DMS 273 (cell line): Measurements from ENCODE around the gene TNFAIP8L3.
"Not testable (repeated sequence)": the region's sequence is repeated elsewhere in the genome, so short reads cannot be mapped to it uniquely, and the experiment has no call there.

ENCODE experiments used
- DNase-seq: peaks from one replicate; lab custom pipeline; 2025; ENCODE audit not compliant: unreplicated experiment; lab: John Stamatoyannopoulos, UW

TNFAIP8L3 gene

DNA sequence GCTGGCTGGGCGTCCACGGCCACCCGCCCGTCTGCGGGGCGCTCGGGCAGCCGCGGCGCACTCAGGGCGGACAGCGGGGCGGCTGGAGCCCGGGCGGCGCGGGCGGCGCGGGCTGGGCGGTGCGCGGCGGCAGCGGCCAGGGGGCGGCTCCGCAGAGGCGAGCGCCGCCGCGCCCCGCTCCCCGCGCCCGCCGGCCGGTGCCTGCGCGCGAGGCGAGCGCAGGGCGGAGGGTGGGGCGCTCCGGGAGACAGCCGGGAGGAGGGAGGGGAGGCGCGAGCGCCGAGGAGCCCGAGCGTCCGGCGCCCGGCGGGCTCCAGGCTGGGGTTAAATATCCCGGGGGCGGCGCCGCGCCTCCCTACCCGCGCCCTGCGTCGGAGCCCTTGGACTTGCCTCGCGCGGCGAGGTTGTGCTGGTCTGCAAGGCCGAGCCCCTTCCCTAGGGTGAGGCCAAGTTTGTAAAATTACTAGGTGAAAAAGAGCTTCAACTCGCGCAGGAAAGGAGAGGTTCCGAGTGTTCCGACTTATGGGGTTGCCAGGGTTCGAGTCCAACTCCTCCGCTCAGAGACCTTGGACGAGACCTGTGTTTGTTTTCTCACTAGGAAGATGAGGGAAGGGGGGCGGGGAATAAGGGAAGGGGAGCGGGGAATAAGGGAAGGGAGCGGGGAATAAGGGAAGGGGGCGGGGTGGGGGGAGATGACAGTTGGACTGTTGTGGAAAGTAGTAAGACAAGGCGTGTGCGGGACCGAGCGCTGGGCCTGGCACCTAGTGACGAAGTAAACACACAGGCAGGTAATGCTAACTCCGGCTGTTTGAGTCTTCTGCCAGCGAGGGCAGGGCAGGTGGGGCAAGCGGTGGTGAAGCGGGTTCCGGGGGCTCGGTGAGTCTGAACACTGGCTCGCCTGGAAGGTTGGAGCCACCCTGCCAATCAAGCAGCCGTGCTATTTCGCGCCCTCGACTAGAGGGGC lies at the start of gene TNFAIP8L3:
TNFAIP8L3 (minus strand) TSS at position 301 of the 964 bp plus-strand sequence. CDS start 311 bp downstream, outside the sequence.
- peak; percentile 59 for DNase-seq

GRCh38 chr15:51144021-51144532 lies 49.4 kb upstream of the TNFAIP8L3 start:
- DNase-seq = no peak

DNA sequence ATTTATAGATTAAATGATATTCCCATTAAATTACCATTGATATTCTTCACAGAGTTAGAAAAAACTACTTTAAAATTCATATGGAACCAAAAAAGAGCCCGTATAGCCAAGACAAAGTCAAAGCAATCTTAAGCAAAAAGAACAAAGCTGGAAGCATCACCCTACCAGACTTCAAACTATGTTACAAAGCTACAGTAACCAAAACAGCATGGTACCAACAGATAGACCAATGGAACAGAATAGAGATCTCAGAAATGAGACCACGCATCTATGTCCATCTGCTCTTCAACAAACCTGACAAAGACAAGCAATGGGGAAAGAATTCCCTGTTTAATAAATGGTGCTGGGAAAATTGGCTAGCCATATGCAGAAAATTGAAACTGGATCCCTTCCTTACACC lies 45.6 kb upstream of the TNFAIP8L3 start:
- DNase-seq = not testable (repeated sequence)

GRCh38 chr15:51139091-51139490 lies 44.4 kb upstream of the TNFAIP8L3 start:
- no peak for DNase-seq

DNA sequence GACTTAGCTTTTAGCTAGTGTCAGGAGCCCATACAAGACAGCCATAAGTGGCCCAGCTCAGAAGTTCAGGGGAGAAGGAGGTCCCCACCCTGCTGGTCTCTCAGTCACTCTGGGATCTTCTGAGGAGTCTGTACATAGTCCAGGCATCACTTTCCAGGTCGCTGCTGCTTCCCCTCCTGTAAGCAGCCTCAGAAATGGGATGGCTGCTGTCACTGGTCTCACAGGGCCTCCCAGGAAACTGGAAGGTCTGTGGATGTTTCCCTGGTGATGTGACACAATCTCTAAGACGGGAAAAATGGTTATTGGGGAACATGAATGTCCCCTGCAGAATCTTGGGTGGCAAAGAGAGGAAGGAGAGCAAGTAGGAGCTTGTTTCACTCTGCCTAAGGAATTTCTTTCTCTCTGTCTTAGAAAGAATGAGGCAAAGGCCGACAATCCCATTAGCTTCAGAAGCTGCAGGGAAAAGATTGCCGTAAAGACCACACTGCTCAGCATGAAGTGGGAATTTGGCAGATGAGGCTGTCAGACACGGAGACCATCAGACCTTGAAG lies 43.2 kb upstream of the TNFAIP8L3 start:
- DNase-seq = no peak

GRCh38 chr15:51137024-51137423 lies 42.3 kb upstream of the TNFAIP8L3 start:
- DNase-seq = no peak

DNA sequence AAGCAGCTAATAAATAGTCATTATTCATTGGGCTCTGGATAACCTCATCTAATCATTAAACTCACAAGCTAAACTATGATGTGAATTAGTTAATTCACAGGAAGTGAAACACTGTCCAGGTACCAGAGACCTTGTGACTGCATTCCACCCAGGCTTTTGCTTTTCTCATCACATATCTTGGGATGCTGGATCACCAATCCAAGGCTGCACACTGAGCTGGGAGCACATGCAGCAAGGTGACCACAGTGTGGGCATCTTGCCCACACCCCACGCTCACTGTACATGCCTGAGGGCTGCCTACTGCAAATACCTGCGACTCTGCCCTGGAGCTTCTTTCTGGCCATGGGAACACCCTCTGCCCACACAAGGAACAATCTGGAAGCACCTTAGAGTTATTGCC lies 40.6 kb upstream of the TNFAIP8L3 start:
- no peak for DNase-seq

- DNase-seq = no peak
Observed at GRCh38 chr15:51134416-51135199, 39.9 kb upstream of the TNFAIP8L3 start.

GRCh38 chr15:51133140-51133765 lies 38.5 kb upstream of the TNFAIP8L3 start:
- no peak for DNase-seq

DNA sequence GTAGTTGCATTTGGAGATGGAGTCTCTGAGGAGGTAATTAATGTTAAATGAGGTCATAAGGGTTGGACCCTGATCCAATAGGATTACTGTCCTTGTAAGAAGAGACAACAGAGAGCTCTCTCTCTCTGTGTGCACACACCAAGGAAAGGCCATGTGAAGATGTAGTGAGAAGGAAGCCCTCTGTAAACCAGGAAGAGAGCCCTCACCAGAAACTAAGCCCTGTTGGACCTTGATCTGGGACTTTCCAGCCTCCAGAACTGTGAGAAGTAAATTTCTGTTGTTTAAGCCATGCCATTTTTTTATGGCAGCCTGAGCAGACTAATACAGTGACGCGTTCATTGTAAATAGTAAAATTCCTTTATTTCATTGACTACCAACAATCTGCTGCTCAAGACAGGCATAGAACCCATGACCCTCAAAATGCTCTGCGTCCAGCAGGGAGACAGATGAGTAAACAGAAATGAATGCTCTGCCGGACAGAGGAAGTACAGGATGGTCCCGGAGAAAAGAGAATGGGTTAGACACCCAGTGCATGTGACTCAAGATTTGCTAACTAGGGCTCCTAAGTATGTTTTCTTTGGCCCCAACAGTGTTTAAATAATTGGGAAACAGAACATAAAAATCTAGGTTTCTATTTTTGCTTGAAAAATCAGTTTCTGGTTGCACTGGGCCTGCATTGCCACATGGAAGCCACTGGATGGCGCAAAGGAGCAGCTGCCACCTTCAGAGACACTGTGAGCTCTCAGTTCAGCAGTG lies 37.9 kb upstream of the TNFAIP8L3 start:
- DNase-seq = peak; percentile 52

DNA sequence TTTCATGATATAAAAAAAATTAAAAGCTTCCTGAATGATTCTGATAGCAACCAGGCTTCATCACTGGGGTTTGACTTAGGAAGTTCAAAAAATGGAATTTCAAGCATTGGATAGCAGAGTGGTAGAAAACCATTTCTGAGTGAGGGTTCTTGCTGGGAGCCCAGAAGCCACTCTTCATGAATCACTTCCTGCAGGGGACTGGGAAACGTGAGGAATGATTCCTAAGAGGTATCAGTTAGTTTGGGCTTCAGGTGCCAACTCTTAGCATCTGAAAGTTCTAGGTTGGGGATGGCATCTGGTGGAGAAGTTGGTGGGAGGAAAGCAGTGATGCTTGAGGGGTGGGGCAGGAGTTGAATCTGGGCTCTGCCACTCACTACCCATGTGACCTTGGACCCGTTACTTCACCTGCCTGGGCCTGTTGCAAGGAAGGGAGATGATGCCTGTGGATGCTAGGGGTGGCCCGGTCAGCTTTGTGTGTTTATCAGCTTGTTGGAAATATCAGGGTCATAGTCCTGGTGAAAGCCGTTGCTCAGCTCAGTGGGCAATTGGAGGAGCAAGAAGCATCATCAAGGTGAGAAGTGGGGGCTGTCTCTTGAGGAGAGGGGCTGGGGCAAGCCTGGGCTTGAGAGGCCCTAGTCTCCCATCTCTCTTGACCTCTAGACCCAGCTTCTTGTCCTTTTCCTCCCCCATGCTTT lies 37.0 kb upstream of the TNFAIP8L3 start:
- DNase-seq = no peak

- peak; percentile 11 for DNase-seq
Observed at GRCh38 chr15:51130344-51130743, 35.6 kb upstream of the TNFAIP8L3 start.

DNA sequence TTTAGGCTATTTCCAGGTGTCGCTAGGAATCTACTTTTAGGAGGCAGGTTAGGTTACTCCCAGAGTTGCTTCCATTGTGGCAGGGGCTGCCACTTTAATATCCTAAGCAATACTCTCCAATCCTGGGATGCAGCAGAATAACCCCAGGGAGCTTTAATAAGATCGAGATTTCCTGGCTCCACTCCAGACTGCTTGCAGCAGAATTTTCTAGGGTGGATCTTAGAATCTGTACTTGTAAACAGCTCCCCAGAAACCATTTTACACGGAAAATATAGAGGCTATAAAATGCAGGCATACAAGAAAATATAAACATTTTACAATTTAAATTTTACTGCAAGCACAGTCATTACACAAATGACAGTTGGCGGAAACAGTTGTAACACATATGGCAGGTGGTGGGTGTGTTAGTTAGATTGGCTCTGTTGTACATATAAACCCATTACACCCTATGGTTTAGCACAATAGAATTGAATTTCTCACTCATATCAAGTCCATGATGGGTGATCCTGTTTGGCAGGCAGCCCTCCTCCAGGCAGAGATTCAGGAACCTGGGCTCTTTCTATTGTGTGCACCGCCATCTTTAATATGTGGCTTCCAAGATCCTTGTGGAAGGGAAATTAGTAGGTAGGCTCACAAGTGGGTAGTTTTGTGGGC lies 35.0 kb upstream of the TNFAIP8L3 start:
- DNase-seq = peak; percentile 2

DNA sequence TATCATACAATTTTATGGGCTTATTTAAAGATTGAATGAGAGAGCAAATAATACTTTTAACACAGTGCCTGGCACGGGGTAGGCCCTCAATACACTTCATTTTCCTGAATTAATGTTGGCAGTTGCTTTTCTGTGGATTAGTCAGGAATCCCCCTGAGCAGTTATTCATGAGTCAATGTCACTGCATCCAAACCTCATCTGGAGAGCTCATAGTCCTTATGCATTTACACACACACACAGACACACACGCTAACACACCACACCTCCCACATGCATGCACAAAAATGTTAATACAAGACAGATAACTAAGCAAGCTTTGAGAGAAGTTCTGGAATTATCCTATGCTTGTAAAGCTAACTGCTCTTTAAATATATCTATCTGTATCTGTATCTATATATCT lies 34.0 kb upstream of the TNFAIP8L3 start:
- no peak for DNase-seq

DNA sequence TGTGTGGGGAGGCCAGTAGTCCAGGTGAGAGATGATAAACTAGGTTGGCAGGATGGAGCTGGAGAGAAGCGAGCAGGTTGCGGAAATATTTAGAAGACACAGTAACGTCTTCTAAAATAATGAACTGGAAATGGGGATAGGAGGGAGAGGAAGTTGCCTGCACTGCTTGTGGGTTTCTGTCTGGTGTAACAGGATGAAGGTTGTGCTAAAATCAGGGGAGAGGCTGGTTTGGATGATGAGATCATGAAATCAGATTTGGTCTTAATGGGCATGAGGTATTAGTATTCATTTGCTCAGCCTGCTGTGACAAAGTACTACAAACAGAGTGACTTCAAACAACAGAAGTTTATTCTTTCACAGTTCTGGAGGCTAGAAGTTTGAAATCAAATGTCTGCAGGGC lies 32.1 kb upstream of the TNFAIP8L3 start:
- no peak for DNase-seq

- DNase-seq = not testable (repeated sequence)
Observed at GRCh38 chr15:51123002-51123401, 28.3 kb upstream of the TNFAIP8L3 start.

DNA sequence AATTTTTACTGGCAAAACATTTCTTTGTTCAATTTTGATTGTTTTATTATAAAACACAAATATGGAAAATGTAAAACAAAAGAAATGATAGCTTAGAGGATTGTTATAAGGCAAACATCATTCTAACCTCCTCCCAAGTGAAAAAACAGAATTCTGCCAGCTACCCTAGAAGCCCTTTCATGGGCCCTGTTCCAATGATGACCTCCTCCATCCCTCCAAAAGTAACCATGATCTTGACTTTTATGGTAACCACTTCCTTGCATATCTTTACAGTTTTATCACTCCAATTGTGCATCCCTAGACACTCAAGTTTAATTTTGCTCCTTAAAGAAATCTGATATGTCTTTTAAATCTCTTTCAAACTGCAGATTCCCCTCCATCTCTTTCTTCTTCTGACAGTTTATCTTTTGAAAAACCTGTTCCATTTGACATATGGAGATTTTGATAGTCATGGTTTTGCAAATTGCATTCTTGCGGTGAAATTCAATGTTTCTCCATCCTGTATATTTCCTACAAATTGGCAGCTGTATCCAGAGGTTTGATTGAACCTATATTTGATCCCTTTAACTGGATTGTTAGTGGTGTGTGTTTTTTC lies 27.0 kb upstream of the TNFAIP8L3 start:
- DNase-seq = no peak

DNA sequence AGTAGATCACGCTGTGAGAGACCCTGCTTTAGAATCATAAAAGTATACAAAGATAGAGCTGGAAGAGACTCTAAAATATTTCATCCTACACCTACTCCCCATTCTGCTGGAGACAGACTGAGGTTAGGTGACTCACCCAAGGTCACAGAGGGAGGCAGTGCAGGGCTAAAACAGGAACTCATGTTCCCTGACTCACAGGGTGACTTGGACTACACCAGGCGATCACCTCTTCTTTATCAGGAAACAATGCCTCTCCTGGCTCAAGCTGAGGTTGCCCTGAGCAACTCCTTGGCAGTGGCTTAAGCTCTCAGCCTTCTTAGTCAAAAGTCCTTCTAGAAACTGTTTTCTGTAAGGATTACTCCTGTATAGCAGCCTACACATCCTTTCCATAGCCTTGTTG lies 26.4 kb upstream of the TNFAIP8L3 start:
- DNase-seq = no peak

DNA sequence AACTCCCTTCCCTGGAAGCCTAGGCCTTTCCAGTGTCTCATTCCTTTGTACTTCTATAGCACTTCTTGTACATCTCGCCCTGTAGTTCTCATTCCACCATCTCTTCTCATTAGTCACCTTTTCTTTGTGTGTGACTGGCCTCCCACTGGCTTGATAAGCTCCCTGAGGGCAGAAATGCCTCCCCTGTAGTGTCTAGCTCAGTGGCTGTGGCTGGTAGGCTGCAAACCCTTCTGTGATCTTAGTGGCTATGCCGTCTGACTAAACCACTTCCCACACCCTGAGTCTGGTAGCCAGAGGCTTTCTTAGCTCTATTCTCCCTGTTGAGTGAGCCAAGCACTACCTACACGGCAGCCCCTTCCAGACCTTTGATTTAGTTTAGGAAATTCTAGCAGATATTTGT lies 24.4 kb upstream of the TNFAIP8L3 start:
- DNase-seq = no peak
